ENCODE measurements around the gene CHST4. TPM values are rescaled to one million over a fixed set of nuclear protein-coding genes. Genes with fewer than 3 reads are reported as not detected.

The CHST4 gene
- total and polyA plus RNA-seq, 2 donors from 2014 or later, result not detected

GRCh38 chr16:71565812-71566700 is 39.8 kb downstream of the CHST4 start:
- Histone ChIP-seq H3K9me3 (ENCODE audit: control insufficient read depth in 2 of 3, insufficient read depth in 1 of 3, low read length in 3 of 3) (no peaks in the 10 kb centered on the region), H3K27ac (ENCODE audit: low read depth in 2 of 2, low read length in 2 of 2) (no peak overlapping the region), H3K9ac (ENCODE audit: low read length in 3 of 3) (no peak overlapping the region), H3K4me1 (ENCODE audit: control insufficient read depth in 2 of 3, insufficient read depth in 2 of 3, low read depth in 1 of 3, low read length in 3 of 3) (peaks cover 0 to 7% (median 0%) of the 10 kb centered on the region in 3 donors), H3K4me3 (ENCODE audit: low read length in 3 of 3) (peak overlapping the region in 1 of 3 donors; percentile 87), H3K27me3 (ENCODE audit: control insufficient read depth, insufficient read depth, low read length) (no peaks in the 10 kb centered on the region), H3K36me3 (ENCODE audit: control insufficient read depth in 2 of 3, insufficient read depth in 3 of 3, low read length in 3 of 3) (no peaks in the 10 kb centered on the region)
- intact Hi-C loops (cut with DNase I), result no loop called here
- FAIRE-seq (no peak), DNase-seq (no peak)
- TF ChIP-seq CTCF (IDR thresholded peaks at IDR 0.05; ENCODE audit: borderline replicate concordance, extremely low read depth, insufficient read depth), result no peak

GRCh38 chr16:71567931-71568330 is 41.7 kb downstream of the CHST4 start:
- no peaks in the 10 kb centered on the region for H3K27me3 ChIP-seq (ENCODE audit: control insufficient read depth, insufficient read depth, low read length)
- H3K4me3 ChIP-seq (ENCODE audit: low read length in 3 of 3), result no peak overlapping the region
- H3K9me3 ChIP-seq (ENCODE audit: control insufficient read depth in 2 of 3, insufficient read depth in 1 of 3, low read length in 3 of 3), result no peaks in the 10 kb centered on the region
- intact Hi-C loops (cut with DNase I), result no loop called here
- no peak for TF ChIP-seq CTCF (IDR thresholded peaks at IDR 0.05; ENCODE audit: borderline replicate concordance, extremely low read depth, insufficient read depth)
- FAIRE-seq, result no peak
- no peak for DNase-seq
- no peak overlapping the region for H3K27ac ChIP-seq (ENCODE audit: low read depth in 2 of 2, low read length in 2 of 2)
- no peaks in the 10 kb centered on the region for H3K36me3 ChIP-seq (ENCODE audit: control insufficient read depth in 2 of 3, insufficient read depth in 3 of 3, low read length in 3 of 3)
- peaks cover 0 to 14% (median 0%) of the 10 kb centered on the region in 3 donors for H3K4me1 ChIP-seq (ENCODE audit: control insufficient read depth in 2 of 3, insufficient read depth in 2 of 3, low read depth in 1 of 3, low read length in 3 of 3)
- no peak overlapping the region for H3K9ac ChIP-seq (ENCODE audit: low read length in 3 of 3)

- H3K9me3 ChIP-seq (ENCODE audit: control insufficient read depth in 2 of 3, insufficient read depth in 1 of 3, low read length in 3 of 3), result no peaks in the 10 kb centered on the region
- DNase-seq, result peak in 1 of 5 donors; percentile 14
- no peak overlapping the region for H3K9ac ChIP-seq (ENCODE audit: low read length in 3 of 3)
- no peaks in the 10 kb centered on the region for H3K27me3 ChIP-seq (ENCODE audit: control insufficient read depth, insufficient read depth, low read length)
- H3K27ac ChIP-seq (ENCODE audit: low read depth in 2 of 2, low read length in 2 of 2), result no peak overlapping the region
- no peak overlapping the region for H3K4me3 ChIP-seq (ENCODE audit: low read length in 3 of 3)
- H3K4me1 ChIP-seq (ENCODE audit: control insufficient read depth in 2 of 3, insufficient read depth in 2 of 3, low read depth in 1 of 3, low read length in 3 of 3), result peaks cover 0 to 14% (median 0%) of the 10 kb centered on the region in 3 donors
- no peaks in the 10 kb centered on the region for H3K36me3 ChIP-seq (ENCODE audit: control insufficient read depth in 2 of 3, insufficient read depth in 3 of 3, low read length in 3 of 3)
- intact Hi-C loops (cut with DNase I), result no loop called here
- no peak for TF ChIP-seq CTCF (IDR thresholded peaks at IDR 0.05; ENCODE audit: borderline replicate concordance, extremely low read depth, insufficient read depth)
- no peak for FAIRE-seq
These were observed 42.3 kb downstream of the CHST4 start for GRCh38 chr16:71568551-71568950.

Data from kidney (tissue), 14 donors.